ENCODE data around the gene CYP27B1. TPM values are rescaled to one million over a fixed set of nuclear protein-coding genes. Genes with fewer than 3 reads are reported as not detected.

CYP27B1 gene
- total RNA-seq, 1 donor from 2014 or later: not detected

DNA sequence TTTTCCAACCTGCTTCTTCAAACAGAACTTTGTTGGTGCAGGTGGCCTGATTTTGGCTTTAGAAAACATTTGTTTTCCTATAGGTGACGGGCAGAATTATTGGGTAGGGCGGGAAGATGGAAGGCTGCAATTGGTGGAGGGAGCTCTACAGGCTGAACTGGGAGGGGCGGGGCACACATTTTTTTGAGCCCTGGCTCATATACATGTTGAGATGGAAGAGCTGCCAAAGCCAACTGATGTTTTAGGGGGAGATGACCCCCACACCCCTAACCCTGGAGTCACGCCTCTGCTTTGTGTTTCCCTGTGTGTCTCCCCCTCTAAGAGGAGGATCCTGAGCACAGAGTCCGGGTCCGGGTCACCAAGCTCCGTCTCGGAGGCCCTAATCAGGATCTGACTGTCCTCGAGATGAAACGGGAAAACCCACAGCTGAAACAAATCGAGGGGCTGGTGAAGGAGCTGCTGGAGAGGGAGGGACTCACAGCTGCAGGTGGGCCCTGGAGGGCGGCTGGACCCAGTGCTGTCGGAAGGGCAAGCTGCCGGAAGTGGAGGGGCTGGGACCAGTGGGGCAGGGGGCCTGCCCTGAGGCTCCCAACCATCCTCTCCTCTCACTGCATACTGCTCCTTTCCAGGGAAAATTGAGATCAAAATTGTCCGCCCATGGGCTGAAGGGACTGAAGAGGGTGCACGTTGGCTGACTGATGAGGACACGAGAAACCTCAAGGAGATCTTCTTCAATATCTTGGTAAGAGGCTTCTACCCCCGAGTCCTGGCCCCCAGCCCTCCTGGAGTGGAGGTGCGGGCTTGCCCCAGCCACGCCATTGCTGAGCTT is 46.9 kb downstream of the CYP27B1 start:
- no peaks in the 10 kb centered on the region for H3K4me1 ChIP-seq
- H3K27me3 ChIP-seq: no peaks in the 10 kb centered on the region
- intact Hi-C loops (cut with DNase I): no loop called here
- no peak overlapping the region for H3K27ac ChIP-seq
- TF ChIP-seq, protein P1, sequence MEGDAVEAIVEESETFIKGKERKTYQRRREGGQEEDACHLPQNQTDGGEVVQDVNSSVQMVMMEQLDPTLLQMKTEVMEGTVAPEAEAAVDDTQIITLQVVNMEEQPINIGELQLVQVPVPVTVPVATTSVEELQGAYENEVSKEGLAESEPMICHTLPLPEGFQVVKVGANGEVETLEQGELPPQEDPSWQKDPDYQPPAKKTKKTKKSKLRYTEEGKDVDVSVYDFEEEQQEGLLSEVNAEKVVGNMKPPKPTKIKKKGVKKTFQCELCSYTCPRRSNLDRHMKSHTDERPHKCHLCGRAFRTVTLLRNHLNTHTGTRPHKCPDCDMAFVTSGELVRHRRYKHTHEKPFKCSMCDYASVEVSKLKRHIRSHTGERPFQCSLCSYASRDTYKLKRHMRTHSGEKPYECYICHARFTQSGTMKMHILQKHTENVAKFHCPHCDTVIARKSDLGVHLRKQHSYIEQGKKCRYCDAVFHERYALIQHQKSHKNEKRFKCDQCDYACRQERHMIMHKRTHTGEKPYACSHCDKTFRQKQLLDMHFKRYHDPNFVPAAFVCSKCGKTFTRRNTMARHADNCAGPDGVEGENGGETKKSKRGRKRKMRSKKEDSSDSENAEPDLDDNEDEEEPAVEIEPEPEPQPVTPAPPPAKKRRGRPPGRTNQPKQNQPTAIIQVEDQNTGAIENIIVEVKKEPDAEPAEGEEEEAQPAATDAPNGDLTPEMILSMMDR (IDR thresholded peaks at IDR 0.05): no peak
- H3K36me3 ChIP-seq: peaks cover 64 to 68% of the 10 kb centered on the region in 2 donors
- DNase-seq (ENCODE audit: low spot score in 2 of 2): no peak
- H3K9me3 ChIP-seq: no peaks in the 10 kb centered on the region
- H3K4me3 ChIP-seq: no peak overlapping the region

DNA sequence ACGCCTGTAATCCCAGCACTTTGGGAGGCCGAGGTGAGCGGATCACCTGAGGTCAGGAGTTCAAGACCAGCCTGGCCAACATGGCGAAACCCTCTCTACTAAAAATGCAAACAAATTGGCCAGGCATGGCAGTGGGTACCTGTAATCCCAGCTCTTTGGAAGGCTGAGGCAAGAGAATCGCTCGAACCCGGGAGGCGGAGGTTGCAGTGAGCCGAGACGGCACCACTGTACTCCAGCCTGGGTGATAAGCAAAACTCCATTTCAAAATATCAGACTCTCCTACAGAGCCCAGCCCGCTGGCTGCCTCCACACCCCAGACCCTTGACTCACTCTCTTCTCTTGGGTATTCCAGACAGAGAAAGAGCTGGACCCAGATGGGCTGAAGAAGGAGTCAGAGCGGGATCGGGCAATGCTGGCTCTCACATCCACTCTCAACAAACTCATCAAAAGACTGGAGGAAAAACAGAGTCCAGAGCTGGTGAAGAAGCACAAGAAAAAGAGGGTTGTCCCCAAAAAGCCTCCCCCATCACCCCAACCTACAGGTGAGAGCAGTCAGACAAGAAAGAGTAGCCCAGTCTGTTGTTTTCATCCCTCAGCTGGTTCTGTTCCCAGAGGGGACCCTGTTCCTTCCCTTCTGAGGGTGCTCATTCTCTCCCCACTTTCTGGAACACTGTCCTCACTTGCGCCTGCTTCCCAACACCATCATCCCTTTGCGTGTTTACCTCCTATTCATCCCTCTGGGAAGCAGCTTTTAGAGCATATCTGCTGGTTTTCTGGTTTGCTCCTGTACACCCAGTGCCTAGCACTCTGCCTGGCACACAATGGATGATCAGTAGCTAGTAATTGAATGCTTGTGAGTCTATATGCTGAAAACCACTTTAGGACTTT is 48.0 kb downstream of the CYP27B1 start:
- Histone ChIP-seq H3K27ac (no peak overlapping the region), H3K36me3 (peaks cover 70 to 76% of the 10 kb centered on the region in 2 donors), H3K4me1 (no peaks in the 10 kb centered on the region), H3K27me3 (no peaks in the 10 kb centered on the region), H3K9me3 (no peaks in the 10 kb centered on the region), H3K4me3 (no peak overlapping the region)
- intact Hi-C loops (cut with DNase I): no loop called here
- no peak for DNase-seq (ENCODE audit: low spot score in 2 of 2)
- TF ChIP-seq, protein P1 (IDR thresholded peaks at IDR 0.05): no peak

DNA sequence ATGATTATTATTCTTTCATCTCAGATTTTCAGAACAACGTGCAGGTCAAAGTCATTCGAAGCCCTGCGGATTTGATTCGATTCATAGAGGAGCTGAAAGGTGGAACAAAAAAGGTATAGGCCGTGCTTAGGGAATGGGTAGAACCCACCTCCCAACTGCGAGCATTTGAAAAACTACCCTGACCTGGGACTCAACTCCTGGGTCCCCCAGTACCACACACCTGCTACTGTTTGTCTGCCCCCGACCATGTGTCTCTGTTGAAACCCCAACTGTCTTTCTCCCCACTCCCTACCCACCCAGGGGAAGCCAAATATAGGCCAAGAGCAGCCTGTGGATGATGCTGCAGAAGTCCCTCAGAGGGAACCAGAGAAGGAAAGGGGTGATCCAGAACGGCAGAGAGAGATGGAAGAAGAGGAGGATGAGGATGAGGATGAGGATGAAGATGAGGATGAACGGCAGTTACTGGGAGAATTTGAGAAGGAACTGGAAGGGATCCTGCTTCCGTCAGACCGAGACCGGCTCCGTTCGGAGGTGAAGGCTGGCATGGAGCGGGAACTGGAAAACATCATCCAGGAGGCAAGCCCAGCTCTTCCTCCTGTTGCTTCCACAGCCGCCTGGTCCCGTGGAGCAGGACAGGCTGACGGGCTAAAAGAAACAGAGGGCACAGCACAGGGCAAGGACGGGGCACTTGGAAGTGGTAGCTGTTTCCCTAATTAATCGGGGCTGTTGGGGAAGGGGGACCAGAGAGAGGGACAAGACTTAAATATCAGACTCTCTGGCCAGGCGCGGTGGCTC is 48.8 kb downstream of the CYP27B1 start:
- H3K4me1 ChIP-seq: no peaks in the 10 kb centered on the region
- no peak overlapping the region for H3K27ac ChIP-seq
- TF ChIP-seq, protein P1 (IDR thresholded peaks at IDR 0.05): no peak
- H3K36me3 ChIP-seq: peaks cover 70 to 76% of the 10 kb centered on the region in 2 donors
- H3K27me3 ChIP-seq: no peaks in the 10 kb centered on the region
- no peak overlapping the region for H3K4me3 ChIP-seq
- H3K9me3 ChIP-seq: no peaks in the 10 kb centered on the region
- DNase-seq (ENCODE audit: low spot score in 2 of 2): no peak
- intact Hi-C loops (cut with DNase I): no loop called here

DNA sequence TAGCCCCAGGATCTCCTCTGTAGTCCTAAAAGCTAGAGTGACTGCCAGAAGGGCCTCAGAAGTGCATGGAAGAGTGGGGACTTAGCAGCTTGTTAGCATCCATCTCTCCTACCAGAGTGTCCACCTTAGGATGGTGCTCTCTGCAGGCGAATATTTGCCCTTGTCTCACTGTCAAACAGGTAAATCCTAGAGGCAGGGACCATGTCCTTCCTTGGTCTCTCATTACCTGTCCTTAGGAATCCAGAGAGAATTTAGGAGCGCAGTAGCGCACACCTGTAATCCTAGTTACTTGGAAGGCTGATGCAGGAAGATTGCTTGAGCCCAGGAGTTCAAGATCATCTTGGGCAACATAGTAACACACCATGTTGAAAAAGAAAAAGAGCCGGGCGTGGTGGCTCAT is 49.7 kb downstream of the CYP27B1 start:
- intact Hi-C loops (cut with DNase I): no loop called here
- TF ChIP-seq, protein P1 (IDR thresholded peaks at IDR 0.05): no peak
- H3K9me3 ChIP-seq: no peaks in the 10 kb centered on the region
- DNase-seq (ENCODE audit: low spot score in 2 of 2): no peak
- H3K4me1 ChIP-seq: no peaks in the 10 kb centered on the region
- no peak overlapping the region for H3K4me3 ChIP-seq
- H3K27ac ChIP-seq: no peak overlapping the region
- H3K36me3 ChIP-seq: peaks cover 70 to 76% of the 10 kb centered on the region in 2 donors
- no peaks in the 10 kb centered on the region for H3K27me3 ChIP-seq

DNA sequence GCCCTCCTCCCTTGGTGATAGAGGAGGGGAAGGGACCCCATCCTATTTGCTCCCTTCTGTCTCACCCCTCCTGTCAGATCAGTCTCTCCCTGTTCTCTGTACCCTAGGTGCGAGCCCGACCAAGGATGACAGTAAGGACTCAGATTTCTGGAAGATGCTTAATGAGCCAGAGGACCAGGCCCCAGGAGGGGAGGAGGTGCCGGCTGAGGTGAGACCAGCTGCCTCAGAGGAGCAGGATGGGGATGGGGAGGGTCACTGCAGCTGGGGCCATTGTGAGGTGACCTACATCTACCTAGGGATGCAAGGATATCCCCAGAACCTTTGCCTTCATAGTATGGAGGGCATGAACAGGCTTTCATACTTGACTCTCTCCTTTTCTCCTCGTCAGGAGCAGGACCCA is 50.6 kb downstream of the CYP27B1 start:
- Histone ChIP-seq H3K4me1 (no peaks in the 10 kb centered on the region), H3K36me3 (peaks cover 66 to 71% of the 10 kb centered on the region in 2 donors), H3K4me3 (no peak overlapping the region), H3K27ac (no peak overlapping the region), H3K27me3 (no peaks in the 10 kb centered on the region), H3K9me3 (no peaks in the 10 kb centered on the region)
- intact Hi-C loops (cut with DNase I): no loop called here
- no peak for DNase-seq (ENCODE audit: low spot score in 2 of 2)
- TF ChIP-seq, protein P1 (IDR thresholded peaks at IDR 0.05): no peak
